PC-3 (cell line): ENCODE measurements around the gene ATP11C. TPM values are rescaled to one million over a fixed set of nuclear protein-coding genes. Genes with fewer than 3 reads are reported as not detected.

Source experiments
- ATAC-seq: fragments of 200-7000 bp; cut with Tn5 transposase; 2 replicates; pipeline ENCODE4 v1.9.1; 2020; ENCODE audit warnings: mild to moderate bottlenecking, moderate library complexity
- BruUV-seq: library from RNA; stranded (reverse); fragments of 400-500 nt; replicated peaks from 2 replicates; lab custom pipeline; 2021; lab: Mats Ljungman, UMichigan
- CTCF ChIA-PET: fragments of 300-600 bp; sonication (Branson Sonifier 250); formaldehyde crosslinking; loops from one replicate; lab custom pipeline; 2022; ENCODE audit warnings: antibody characterized with exemption; lab: Charles Lee
- POLR2A ChIA-PET: fragments of 300-600 bp; sonication (Branson Sonifier 250); formaldehyde crosslinking; loops from one replicate; lab custom pipeline; 2022; ENCODE audit warnings: antibody characterized with exemption; ENCODE audit not compliant: unreplicated experiment; lab: Charles Lee
- DNase-seq: peaks from one replicate; pipeline ENCODE4 v3.0.0-alpha.2; 2015
- H2AFZ ChIP-seq: fragments of 300-600 bp; sonication (generic); 2 replicates; pipeline ENCODE4 v1.6.0; 2016; ENCODE audit warnings: antibody characterized with exemption, low read length
- H3F3A ChIP-seq: fragments of 300-600 bp; sonication (generic); one replicate; pipeline ENCODE4 v1.6.0; 2017; ENCODE audit warnings: antibody characterized with exemption, low read length, control low read depth, mild to moderate bottlenecking; ENCODE audit not compliant: unreplicated experiment
- H3K27ac ChIP-seq: fragments of 300-600 bp; sonication (generic); 2 replicates; pipeline ENCODE4 v1.5.1; 2016; ENCODE audit warnings: mild to moderate bottlenecking, low read length
- H3K27me3 ChIP-seq: fragments of 300-600 bp; sonication (generic); 2 replicates; pipeline ENCODE4 v1.6.1; 2016; ENCODE audit warnings: low read length, mixed read lengths
- H3K36me3 ChIP-seq: fragments of 300-600 bp; sonication (generic); 2 replicates; pipeline ENCODE4 v1.6.1; 2016; ENCODE audit warnings: low read depth, mixed run types, low read length, mixed read lengths
- H3K4me1 ChIP-seq: fragments of 300-600 bp; sonication (generic); 2 replicates; pipeline ENCODE4 v1.5.1; 2016; ENCODE audit warnings: low read length; ENCODE audit not compliant: insufficient read depth
- H3K4me2 ChIP-seq: fragments of 300-600 bp; sonication (generic); 2 replicates; pipeline ENCODE4 v1.6.0; 2016; ENCODE audit warnings: low read length
- H3K4me3 ChIP-seq: fragments of 300-600 bp; sonication (generic); 2 replicates; pipeline ENCODE4 v1.5.1; 2016; ENCODE audit warnings: mild to moderate bottlenecking, low read length, mixed read lengths
- H3K79me2 ChIP-seq: fragments of 300-600 bp; sonication (generic); 2 replicates; pipeline ENCODE4 v1.6.1; 2017; ENCODE audit warnings: low read length, mixed read lengths
- H3K9ac ChIP-seq: fragments of 300-600 bp; sonication (generic); 2 replicates; pipeline ENCODE4 v1.6.0; 2016; ENCODE audit warnings: mild to moderate bottlenecking, low read length
- H3K9me2 ChIP-seq: fragments of 300-600 bp; sonication (generic); replicated peaks from 2 replicates; pipeline ENCODE4 v1.6.1; 2016; ENCODE audit warnings: mixed run types, low read length, mixed read lengths
- H3K9me3 ChIP-seq: fragments of 300-600 bp; sonication (generic); 2 replicates; pipeline ENCODE4 v1.6.1; 2016; ENCODE audit warnings: low read length, mixed read lengths
- H4K20me1 ChIP-seq: fragments of 300-600 bp; sonication (generic); 2 replicates; pipeline ENCODE4 v1.6.1; 2016; ENCODE audit warnings: low read length, mixed read lengths
- EZH2 ChIP-seq: fragments of 300-600 bp; sonication (generic); IDR thresholded peaks from one replicate; pipeline ENCODE4 v1.6.1; 2017; ENCODE audit warnings: antibody characterized with exemption, mild to moderate bottlenecking, low read length; ENCODE audit not compliant: unreplicated experiment
- EZH2phosphoT487 ChIP-seq: fragments of 300-600 bp; sonication (generic); IDR thresholded peaks from 2 replicates; pipeline ENCODE4 v1.6.1; 2018; ENCODE audit warnings: mild to moderate bottlenecking, antibody characterized with exemption, low read length, borderline replicate concordance
- intact Hi-C: fragments of 100-400 bp; cut with micrococcal nuclease; formaldehyde crosslinking; loops from 2 replicates; pipeline ENCODE4 v1.9.0; 2023
- total RNA-seq: library from RNA; depleted of rRNA; stranded (reverse); fragments of >200 nt; gene quantifications from 2 replicates; pipeline ENCODE4 v1.2.3, GENCODE V29; 2014
- TF ChIP-seq, protein P1 (sequence below): fragments of 300-600 bp; sonication (generic); conservative IDR thresholded peaks from 2 replicates; pipeline ENCODE4 v1.5.1; 2017; ENCODE audit warnings: antibody characterized with exemption, low read depth, mild to moderate bottlenecking, low read length

ATP11C gene
- total RNA-seq, 1 experiment from 2014 or later = 25.8 TPM

GRCh38 chrX:139823806-139824205 lies 109.0 kb downstream of the ATP11C start:
- peak overlapping the region; percentile 73 for H3K4me2 ChIP-seq
- H3F3A ChIP-seq = no peaks in the 10 kb centered on the region
- peak overlapping the region; percentile 60 for H3K4me3 ChIP-seq
- DNase-seq = peak; percentile 47
- H3K27ac ChIP-seq = peak overlapping the region; percentile 64
- H3K36me3 ChIP-seq = no peaks in the 10 kb centered on the region
- intact Hi-C loops = no loop called here
- H3K4me1 ChIP-seq = peaks cover 22% of the 10 kb centered on the region; the same call in 1 of the 2 replicates
- no peak for TF ChIP-seq EZH2
- TF ChIP-seq EZH2phosphoT487 = no peak
- TF ChIP-seq, protein P1, sequence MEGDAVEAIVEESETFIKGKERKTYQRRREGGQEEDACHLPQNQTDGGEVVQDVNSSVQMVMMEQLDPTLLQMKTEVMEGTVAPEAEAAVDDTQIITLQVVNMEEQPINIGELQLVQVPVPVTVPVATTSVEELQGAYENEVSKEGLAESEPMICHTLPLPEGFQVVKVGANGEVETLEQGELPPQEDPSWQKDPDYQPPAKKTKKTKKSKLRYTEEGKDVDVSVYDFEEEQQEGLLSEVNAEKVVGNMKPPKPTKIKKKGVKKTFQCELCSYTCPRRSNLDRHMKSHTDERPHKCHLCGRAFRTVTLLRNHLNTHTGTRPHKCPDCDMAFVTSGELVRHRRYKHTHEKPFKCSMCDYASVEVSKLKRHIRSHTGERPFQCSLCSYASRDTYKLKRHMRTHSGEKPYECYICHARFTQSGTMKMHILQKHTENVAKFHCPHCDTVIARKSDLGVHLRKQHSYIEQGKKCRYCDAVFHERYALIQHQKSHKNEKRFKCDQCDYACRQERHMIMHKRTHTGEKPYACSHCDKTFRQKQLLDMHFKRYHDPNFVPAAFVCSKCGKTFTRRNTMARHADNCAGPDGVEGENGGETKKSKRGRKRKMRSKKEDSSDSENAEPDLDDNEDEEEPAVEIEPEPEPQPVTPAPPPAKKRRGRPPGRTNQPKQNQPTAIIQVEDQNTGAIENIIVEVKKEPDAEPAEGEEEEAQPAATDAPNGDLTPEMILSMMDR = no peak
- BruUV-seq = no TSS peak
- no peaks in the 10 kb centered on the region for H3K27me3 ChIP-seq
- CTCF ChIA-PET = no interaction called here
- POLR2A ChIA-PET = no interaction called here
- no peak overlapping the region for H3K9ac ChIP-seq
- H4K20me1 ChIP-seq = no peaks in the 10 kb centered on the region
- H3K9me2 ChIP-seq = no peaks in the 10 kb centered on the region
- H3K9me3 ChIP-seq = no peaks in the 10 kb centered on the region
- no peaks in the 10 kb centered on the region for H3K79me2 ChIP-seq
- peak; percentile 63 for ATAC-seq
- peak overlapping the region; percentile 57; the same call in 1 of the 2 replicates for H2AFZ ChIP-seq

DNA sequence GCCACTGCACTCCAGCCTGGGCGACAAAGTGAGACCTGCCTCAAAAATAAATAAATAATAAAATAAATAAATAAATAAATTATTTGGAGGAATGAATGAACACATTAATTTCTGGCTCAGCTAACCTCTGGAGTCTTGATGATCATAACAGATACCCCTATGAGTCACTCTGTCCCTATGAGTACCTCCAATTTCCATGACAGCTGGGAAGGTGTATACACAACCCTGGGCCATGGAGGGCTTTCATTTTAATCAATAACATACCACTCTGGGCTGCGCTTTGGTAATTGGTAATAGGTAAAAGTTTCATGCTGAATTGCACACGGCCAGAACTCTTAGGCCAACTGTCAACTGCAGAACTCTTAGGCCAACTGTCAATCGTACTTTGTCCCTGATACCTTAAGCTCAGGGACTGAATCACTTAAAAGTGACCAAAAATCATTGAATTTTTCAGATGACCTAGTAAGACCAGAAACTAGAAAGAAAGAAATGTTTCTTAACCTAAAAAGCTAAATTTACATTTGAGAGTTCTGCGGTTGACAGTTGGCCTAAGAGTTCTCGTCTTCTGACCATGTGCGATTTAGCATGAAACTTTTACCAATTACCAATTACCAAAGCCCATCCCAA lies 112.4 kb downstream of the ATP11C start:
- no peak overlapping the region for H3K27ac ChIP-seq
- POLR2A ChIA-PET = no interaction called here
- no peaks in the 10 kb centered on the region for H4K20me1 ChIP-seq
- intact Hi-C loops = no loop called here
- no peak overlapping the region for H2AFZ ChIP-seq
- no peak overlapping the region for H3K9ac ChIP-seq
- H3K79me2 ChIP-seq = no peaks in the 10 kb centered on the region
- no TSS peak for BruUV-seq
- CTCF ChIA-PET = no interaction called here
- DNase-seq = no peak
- no peak for ATAC-seq
- TF ChIP-seq EZH2 (no peak), EZH2phosphoT487 (no peak)
- TF ChIP-seq, protein P1 = no peak
- H3K4me3 ChIP-seq = no peak overlapping the region
- H3K4me1 ChIP-seq = peaks cover 6% of the 10 kb centered on the region; the same call in 1 of the 2 replicates
- H3K4me2 ChIP-seq = no peak overlapping the region
- no peaks in the 10 kb centered on the region for H3K9me2 ChIP-seq
- no peaks in the 10 kb centered on the region for H3K27me3 ChIP-seq
- no peaks in the 10 kb centered on the region for H3K36me3 ChIP-seq
- H3F3A ChIP-seq = no peaks in the 10 kb centered on the region
- no peaks in the 10 kb centered on the region for H3K9me3 ChIP-seq

DNA sequence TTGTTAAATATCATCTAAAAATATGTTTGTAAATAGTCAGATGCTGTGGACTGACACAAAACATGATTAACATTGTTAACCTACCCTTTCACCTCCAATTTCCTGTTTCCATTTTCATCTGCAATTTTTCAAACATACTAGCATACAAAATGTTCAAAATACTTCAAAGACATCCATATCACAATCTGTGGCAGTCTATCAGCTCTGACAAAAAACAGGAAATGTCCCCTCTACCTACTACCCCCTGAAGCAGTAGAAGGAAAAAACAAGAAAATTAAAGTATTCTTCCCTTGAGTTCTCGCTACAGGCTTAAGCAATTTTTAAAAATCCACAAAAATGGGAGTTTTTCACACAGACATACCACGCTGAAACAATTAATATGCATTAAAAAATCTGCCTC lies 116.6 kb downstream of the ATP11C start:
- intact Hi-C loops = no loop called here
- Histone ChIP-seq H3K4me1 (no peaks in the 10 kb centered on the region), H3F3A (no peaks in the 10 kb centered on the region), H3K79me2 (no peaks in the 10 kb centered on the region), H3K36me3 (no peaks in the 10 kb centered on the region), H2AFZ (no peak overlapping the region), H3K9me3 (no peaks in the 10 kb centered on the region), H4K20me1 (no peaks in the 10 kb centered on the region), H3K9me2 (no peaks in the 10 kb centered on the region), H3K27ac (no peak overlapping the region), H3K4me3 (no peak overlapping the region), H3K4me2 (no peak overlapping the region), H3K9ac (no peak overlapping the region), H3K27me3 (no peaks in the 10 kb centered on the region)
- ChIA-PET POLR2A (interaction anchor here (0.7 kb wide), 1 partner anchor 712 kb away, joined by 3 read pairs; no protein-coding TSS in a partner anchor), CTCF (no interaction called here)
- no peak for TF ChIP-seq EZH2phosphoT487
- TF ChIP-seq, protein P1 = no peak
- no peak for TF ChIP-seq EZH2
- BruUV-seq = no TSS peak
- no peak for DNase-seq
- ATAC-seq = no peak
